Brain microvascular endothelial cell (primary cell): ENCODE data around the gene DCC.

Source experiments
- DNase-seq: peaks from one replicate; pipeline ENCODE4 v3.0.0-alpha.2; 2020
- H3K27ac ChIP-seq: fragments of 250-450 bp; sonication (Bioruptor Pico); 2 replicates; pipeline ENCODE4 v1.5.1; 2020; ENCODE audit warnings: mild to moderate bottlenecking, moderate library complexity
- H3K27me3 ChIP-seq: fragments of 250-450 bp; sonication (Bioruptor Pico); replicated peaks from 2 replicates; pipeline ENCODE4 v1.5.1; 2020; ENCODE audit warnings: mild to moderate bottlenecking
- H3K36me3 ChIP-seq: fragments of 250-450 bp; sonication (Bioruptor Pico); replicated peaks from 2 replicates; pipeline ENCODE4 v1.5.1; 2020; ENCODE audit warnings: mild to moderate bottlenecking
- H3K4me3 ChIP-seq: 2 replicates; pipeline ENCODE4 v1.5.1; 2011; ENCODE audit warnings: low read depth, mild to moderate bottlenecking, control low read depth, low read length, moderate library complexity
- in situ Hi-C: cut with HindIII; loops from 2 replicates; pipeline ENCODE4 v1.10.0; 2017; ENCODE audit warnings: low sequenced_read_pairs, low pct_ligation_motif_present
- TF ChIP-seq, protein P1 (sequence below): IDR thresholded peaks from 2 replicates; pipeline ENCODE4 v1.5.1; 2011; ENCODE audit warnings: low read depth, mild to moderate bottlenecking, moderate library complexity, low read length, control low read depth, inconsistent platforms; ENCODE audit errors: missing control alignments

The DCC gene

DNA sequence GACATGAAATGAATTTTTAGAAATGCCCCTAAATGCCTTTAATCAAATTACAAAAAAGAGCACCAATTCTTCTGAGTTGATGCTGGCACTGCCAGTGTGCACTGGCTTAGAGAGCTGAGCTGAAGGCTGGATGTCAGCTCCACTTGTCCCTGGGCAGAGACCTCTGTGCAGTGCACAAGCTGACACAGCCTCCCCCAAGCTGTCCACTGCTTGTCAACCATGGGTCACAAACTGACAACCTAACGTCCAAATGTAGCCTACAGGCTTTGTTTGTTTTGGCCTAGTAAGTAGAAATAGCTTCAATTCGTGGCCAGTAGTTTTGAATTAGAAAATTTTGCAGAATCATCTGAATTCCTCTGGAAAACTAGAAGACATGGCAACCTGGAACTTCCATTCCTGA is 605.6 kb downstream of the DCC start:
- Histone ChIP-seq H3K27me3 (no peaks in the 10 kb centered on the region), H3K4me3 (no peak overlapping the region)
- TF ChIP-seq, protein P1, sequence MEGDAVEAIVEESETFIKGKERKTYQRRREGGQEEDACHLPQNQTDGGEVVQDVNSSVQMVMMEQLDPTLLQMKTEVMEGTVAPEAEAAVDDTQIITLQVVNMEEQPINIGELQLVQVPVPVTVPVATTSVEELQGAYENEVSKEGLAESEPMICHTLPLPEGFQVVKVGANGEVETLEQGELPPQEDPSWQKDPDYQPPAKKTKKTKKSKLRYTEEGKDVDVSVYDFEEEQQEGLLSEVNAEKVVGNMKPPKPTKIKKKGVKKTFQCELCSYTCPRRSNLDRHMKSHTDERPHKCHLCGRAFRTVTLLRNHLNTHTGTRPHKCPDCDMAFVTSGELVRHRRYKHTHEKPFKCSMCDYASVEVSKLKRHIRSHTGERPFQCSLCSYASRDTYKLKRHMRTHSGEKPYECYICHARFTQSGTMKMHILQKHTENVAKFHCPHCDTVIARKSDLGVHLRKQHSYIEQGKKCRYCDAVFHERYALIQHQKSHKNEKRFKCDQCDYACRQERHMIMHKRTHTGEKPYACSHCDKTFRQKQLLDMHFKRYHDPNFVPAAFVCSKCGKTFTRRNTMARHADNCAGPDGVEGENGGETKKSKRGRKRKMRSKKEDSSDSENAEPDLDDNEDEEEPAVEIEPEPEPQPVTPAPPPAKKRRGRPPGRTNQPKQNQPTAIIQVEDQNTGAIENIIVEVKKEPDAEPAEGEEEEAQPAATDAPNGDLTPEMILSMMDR = no peak

DNA sequence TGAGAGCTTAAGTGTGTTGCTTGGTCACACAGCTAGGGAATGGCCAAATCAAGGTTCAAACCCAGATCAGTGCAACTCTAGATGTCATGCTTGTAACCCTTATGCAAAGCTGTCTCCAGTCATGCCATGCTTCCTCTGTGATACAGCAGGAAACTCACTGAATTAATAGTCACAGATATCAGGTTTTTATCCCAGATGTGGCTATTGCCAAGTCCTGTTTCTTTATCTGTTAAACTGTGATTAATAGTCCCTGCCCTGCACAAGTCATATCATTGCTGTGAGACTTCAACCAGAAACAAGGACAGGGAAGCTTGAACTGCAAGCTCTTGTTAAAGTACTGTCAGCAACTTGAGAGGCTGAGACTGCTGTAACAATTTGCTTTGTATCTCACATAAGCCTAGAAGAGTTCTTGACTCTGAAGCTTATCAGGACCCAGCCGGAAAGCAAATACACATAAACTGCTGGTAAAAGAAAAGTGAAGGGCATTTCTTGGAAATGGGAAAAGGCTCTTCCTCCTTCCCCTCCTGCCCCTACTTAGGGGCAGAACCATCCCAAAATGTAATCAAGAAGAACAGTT is 609.0 kb downstream of the DCC start:
- H3K4me3 ChIP-seq = no peak overlapping the region
- no peak for DNase-seq
- in situ Hi-C loops = no loop called here
- H3K36me3 ChIP-seq = no peaks in the 10 kb centered on the region
- no peaks in the 10 kb centered on the region for H3K27me3 ChIP-seq
- H3K27ac ChIP-seq = no peak overlapping the region
- TF ChIP-seq, protein P1 = no peak

More for the DNA sequence above, 605.6 kb downstream of the DCC start:
- no peak for DNase-seq
- H3K36me3 ChIP-seq = no peaks in the 10 kb centered on the region
- H3K27ac ChIP-seq = no peak overlapping the region
- in situ Hi-C loops = no loop called here

DNA sequence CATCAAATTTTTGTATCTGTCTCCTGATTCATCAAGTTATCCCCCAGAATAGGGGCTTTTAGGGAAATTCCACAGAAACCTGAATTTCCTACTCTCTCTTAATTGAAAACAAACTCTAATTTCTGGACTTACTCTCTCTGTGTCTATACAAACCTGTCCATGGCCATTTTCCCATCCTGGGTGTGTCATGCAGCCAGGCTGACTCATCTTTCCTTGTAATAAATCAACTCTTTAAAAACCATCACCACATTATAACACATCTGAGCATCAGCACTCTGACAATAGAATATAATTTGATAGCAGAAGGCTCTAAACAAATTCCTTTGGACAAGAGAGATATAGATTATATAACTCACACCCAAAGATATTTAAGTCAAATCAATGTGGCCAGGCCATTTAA is 610.2 kb downstream of the DCC start:
- Histone ChIP-seq H3K36me3 (no peaks in the 10 kb centered on the region), H3K27me3 (no peaks in the 10 kb centered on the region), H3K4me3 (no peak overlapping the region), H3K27ac (no peak overlapping the region)
- DNase-seq = no peak
- in situ Hi-C loops = no loop called here
- TF ChIP-seq, protein P1 = no peak

DNA sequence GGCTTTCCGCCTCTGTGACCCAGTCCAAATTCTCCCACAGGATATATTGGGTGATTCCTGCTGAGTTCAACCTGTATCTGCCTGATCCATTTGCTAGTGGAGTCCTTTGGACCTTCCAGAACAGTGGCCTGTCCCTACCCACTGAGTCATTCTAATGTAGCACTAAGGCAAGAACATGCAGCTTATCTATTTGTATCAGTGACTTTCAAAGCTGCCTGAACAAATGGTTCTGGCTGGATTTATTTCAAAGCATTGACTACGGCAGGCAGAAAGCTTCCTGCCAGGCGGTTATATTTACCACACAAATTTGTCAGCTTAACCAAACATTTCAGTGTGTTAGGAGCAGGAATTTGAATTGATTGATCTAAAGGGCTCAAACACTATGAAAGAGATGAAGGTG is 613.4 kb downstream of the DCC start:
- H3K27me3 ChIP-seq = no peaks in the 10 kb centered on the region
- H3K36me3 ChIP-seq = no peaks in the 10 kb centered on the region
- TF ChIP-seq, protein P1 = no peak
- H3K4me3 ChIP-seq = no peak overlapping the region
- in situ Hi-C loops = no loop called here
- DNase-seq = no peak
- H3K27ac ChIP-seq = no peak overlapping the region

DNA sequence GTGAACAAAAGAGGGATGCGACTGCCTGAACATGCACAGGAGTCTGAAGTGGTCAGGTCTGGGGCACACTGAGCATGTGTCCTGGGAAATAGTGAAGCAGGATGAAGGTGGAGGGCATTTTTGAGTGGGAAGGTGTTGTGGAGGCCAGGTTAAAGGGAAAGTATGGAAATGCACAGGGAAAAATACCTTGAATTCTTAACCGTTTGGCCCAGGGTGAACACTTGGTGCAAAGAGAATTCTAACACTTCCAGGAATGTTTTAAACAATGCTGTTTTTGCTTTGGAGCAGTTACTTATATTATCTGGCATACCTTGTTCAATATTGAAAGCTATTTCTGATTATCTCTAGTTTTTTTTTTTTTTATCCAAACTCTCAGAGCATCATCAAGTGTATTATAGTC is 623.5 kb downstream of the DCC start:
- in situ Hi-C loops = no loop called here
- TF ChIP-seq, protein P1 = no peak
- Histone ChIP-seq H3K36me3 (no peaks in the 10 kb centered on the region), H3K27me3 (no peaks in the 10 kb centered on the region), H3K27ac (no peak overlapping the region), H3K4me3 (no peak overlapping the region)
- no peak for DNase-seq

DNA sequence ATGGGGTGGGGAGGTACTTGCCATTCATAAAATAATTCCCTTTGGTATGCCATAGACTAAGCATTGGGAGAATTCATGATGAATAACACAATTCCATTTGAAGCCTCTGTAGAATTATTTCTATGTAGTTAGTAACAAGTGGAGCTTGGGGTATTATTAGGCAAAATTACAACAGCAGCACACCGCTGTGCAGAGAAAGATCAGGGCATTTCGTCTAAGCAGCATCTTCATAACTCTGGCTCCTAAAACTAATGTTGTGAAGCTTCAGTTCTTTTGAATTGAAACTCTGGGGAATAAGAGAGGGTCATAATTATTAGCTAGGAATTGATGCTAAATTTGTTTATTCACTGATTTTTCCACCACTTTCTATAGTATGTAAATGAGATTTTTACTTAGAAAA is 630.7 kb downstream of the DCC start:
- H3K27ac ChIP-seq = no peak overlapping the region
- no peak overlapping the region for H3K4me3 ChIP-seq
- in situ Hi-C loops = no loop called here
- TF ChIP-seq, protein P1 = no peak
- no peaks in the 10 kb centered on the region for H3K27me3 ChIP-seq
- no peaks in the 10 kb centered on the region for H3K36me3 ChIP-seq
- DNase-seq = no peak
